ENCODE data around the gene TEAD1.

DNA sequence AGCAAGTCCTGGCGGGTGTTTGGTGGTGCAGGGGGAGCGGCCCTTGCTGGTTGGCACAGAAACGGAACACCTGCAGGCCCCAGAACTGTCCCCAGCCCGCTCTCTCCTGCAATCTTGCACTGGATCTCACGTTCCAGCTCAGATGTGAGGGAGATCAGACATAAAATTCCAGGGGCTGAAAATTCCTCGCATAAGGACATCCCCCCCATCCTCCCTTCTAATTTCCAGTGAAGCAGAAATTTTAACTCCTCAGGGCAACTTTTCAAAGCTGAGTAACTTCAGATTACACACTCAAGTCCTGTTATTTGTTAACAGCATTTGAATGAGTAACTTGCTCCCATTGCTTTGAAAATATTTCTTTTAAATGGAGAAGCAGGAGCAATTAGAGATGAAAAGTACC, 294.6 kb downstream of the TEAD1 start:
- TF ChIP-seq, protein P1, sequence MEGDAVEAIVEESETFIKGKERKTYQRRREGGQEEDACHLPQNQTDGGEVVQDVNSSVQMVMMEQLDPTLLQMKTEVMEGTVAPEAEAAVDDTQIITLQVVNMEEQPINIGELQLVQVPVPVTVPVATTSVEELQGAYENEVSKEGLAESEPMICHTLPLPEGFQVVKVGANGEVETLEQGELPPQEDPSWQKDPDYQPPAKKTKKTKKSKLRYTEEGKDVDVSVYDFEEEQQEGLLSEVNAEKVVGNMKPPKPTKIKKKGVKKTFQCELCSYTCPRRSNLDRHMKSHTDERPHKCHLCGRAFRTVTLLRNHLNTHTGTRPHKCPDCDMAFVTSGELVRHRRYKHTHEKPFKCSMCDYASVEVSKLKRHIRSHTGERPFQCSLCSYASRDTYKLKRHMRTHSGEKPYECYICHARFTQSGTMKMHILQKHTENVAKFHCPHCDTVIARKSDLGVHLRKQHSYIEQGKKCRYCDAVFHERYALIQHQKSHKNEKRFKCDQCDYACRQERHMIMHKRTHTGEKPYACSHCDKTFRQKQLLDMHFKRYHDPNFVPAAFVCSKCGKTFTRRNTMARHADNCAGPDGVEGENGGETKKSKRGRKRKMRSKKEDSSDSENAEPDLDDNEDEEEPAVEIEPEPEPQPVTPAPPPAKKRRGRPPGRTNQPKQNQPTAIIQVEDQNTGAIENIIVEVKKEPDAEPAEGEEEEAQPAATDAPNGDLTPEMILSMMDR (IDR thresholded peaks at IDR 0.05) = no peak
- TF ChIP-seq EP300 (IDR thresholded peaks at IDR 0.05; ENCODE audit: low read depth) = no peak
- TF ChIP-seq POLR2A (IDR thresholded peaks at IDR 0.05) = no peak
- TF ChIP-seq POLR2AphosphoS5 (IDR thresholded peaks at IDR 0.05) = no peak
